GM19372 (cell line): ENCODE measurements around the gene NUTF2.

Experiments
- ATAC-seq: cut with Tn5 transposase; IDR thresholded peaks from one replicate; pipeline ENCODE4 v1.9.1; 2021; ENCODE audit warnings: mild to moderate bottlenecking, low read depth, moderate library complexity; ENCODE audit not compliant: unreplicated experiment

Gene NUTF2

DNA sequence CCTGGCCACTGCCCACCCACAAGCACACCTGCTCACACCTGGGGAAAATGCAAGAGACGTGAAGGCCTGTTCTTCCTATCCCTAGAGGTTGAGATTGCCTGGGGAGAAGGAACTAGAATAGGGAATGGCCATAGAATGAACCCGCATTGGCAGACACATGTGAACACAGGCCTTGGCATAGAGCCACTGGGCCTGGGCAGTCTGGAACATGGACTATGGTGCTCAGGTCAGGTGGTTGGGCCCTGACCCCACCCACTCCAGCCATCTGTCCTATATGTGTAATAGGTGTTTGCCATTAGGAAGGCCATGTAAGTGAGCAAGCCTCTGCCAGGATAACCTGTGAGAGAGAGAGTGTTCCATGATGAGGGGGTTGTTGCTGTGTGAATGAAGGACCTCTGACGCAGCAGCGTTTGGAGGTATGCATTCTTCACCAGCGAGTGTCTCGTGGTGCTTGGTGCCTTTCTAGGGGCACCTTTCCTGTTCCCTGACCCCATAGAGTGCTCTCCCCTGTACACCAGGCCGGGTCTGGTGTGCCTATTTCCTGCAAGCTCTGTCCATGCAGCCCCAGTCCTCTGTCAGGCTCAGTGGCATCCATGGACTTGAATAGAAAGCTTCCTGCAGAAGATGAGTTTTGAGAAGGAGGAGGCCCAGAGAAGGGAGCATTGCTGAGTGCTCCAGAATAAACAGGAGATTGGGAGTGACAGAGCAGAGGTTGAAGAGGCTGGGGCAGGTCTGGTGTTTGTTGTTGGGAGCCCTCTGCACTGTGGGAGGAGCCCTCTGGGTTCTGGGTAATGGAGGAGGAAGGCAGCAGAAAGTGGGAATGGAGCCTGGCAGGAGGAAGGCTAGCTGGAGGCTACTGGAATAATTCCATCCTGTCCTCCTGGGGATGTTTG is 69.3 kb downstream of the NUTF2 start:
- ATAC-seq: no peak

DNA sequence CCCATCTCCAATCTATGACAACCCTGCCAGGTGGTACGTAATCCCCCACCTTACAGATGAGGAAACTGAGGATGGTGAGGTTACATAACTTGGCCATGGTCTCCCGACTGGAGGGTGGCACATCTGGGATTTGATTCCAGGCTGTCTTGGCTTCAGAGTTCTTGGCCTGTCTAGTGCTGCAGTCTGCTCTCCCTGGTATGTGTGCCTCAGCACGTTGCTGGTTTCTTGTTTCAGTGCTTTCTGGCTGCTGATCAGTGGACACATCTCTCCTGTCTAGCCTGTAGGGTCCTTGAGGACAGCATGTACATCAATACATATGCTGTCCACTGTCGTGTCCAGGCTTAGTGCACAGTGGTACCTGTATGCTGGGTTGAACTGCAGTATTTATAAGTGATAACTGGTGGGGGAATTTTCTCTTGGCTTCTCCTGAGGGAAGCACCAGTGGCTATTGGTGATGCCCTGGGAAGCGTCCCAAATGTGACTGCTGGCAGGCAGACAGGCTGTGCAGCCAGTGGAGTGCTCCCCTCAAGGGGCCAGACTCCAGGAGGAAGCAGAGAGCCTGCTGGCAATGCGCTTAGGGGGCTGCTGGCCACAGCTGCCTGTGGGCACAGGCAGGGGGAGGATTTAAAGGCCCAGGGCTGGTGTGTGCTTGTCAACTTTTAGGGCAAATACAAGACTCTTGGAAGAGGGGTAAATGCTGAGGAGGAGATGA is 70.6 kb downstream of the NUTF2 start:
- no peak for ATAC-seq

DNA sequence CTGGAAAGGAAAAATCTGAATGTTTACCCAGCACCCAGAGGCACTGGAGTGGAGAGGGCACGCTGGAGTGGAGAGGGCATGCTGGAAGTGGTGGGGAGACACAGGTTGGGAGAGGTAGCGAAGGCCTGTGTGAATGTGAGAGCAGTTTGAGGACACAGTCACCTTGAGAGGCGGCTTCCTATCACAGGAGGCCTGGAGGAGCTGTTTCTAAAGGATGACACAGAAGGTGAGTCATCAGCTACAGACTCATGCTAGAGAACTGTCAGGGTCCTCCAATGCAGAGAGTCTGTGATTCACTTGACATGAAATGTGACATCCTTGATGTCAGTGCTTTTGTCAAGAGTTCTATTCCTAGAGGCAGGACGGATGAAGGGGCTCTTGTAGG is 71.1 kb downstream of the NUTF2 start:
- ATAC-seq: no peak

DNA sequence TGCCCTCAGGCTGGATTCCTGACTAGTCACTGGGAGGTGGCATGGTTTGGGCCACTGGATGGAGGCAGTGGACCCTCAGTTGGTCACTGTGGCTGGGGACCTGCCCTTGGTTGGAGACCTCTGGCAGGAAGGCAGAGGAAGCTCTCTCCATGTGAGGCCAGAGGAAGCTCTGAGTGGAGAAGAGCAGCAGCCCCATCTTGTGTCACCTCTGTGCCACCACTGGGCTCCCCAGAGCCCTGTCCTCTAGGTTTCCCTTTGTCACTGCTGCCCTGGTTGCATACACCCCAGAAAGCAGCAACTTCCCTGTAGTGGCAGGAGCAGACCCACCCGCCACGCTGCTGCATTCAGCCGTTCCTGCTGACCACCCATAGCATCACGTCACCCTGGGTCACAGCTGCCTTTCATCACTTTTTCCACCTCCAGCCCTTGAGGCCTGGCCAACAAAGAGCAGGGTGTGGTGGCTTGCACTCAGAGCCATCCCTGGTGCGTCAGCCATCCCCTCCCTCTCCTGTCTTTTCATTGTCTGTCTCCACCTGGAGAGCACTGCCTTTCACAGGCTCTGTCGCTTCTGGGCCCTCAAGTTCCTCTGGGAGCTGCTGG is 73.0 kb downstream of the NUTF2 start:
- no peak for ATAC-seq
